Activated T-helper 1 cell treated with anti-CD3 and anti-CD28 coated beads, Interleukin-2, amount 50 U/mL, for 16 hours (primary cell): Measurements from ENCODE around the gene THOC2.
"Not testable (repeated sequence)": the region's sequence is repeated elsewhere in the genome, so short reads cannot be mapped to it uniquely, and the experiment has no call there.

Experiments used
- DNase-seq, 2 donors: peaks; one replicate each; pipeline ENCODE4 v3.0.0-alpha.2; 2020; ENCODE audit warnings: low read depth in 1 of 2, low spot score in 1 of 2

THOC2 gene

DNA sequence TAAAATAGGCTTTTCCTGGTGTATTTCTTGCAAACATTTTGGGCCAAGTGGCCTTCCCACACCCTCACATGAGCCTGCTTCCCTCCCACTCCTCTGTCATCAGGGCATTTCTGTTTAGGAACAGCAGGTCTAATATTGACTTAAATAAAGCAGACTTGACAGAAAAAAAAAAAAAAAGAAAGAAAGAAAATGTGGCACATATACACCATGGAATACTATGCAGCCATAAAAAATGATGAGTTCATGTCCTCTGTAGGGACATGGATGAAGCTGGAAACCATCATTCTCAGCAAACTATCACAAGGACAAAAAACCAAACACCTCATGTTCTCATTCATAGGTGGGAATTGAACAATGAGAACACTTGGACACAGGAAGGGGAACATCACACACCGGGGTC, 2.3 kb upstream of the THOC2 start:
- DNase-seq = not testable (repeated sequence)

GRCh38 chrX:123734079-123734478, 1.2 kb upstream of the THOC2 start:
- not testable (repeated sequence) for DNase-seq

- DNase-seq = peak in 1 of 2 donors; percentile 0
Observed at GRCh38 chrX:123731987-123732669, 724 bp downstream of the THOC2 start.

DNA sequence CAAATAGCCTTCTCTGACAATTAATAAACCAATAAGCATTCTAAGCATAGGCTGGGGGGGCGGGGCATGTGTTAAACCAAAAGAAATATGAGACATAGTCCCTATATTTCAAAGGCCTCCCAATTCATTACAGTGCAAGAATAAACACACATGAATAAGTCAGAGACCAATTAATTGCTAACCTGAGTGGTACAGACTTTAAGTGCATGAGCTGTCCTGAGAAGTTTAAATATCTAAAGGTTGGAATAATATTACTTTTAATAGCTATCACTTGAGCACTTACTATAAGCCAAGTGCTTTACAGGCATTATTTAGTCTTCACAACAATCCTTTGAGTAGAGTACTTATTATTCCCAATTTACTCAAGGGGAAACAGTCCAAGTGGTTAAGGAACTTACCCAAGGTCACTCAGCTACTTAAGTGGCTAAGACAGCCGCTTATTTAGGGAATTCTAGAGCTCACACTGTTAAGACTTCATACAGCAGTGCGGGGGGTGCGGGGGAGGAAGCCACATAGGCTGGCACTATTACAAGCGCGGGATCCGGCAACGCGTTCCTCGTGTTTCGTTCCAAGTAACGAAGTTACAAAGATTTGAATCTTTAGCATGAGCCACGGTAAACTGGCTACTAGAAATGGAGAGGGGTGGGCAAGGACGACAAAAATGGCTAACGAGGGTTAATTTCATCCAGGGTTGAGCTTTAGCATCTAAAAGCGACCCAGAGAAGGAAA, 1.4 kb downstream of the THOC2 start:
- no peak for DNase-seq

DNA sequence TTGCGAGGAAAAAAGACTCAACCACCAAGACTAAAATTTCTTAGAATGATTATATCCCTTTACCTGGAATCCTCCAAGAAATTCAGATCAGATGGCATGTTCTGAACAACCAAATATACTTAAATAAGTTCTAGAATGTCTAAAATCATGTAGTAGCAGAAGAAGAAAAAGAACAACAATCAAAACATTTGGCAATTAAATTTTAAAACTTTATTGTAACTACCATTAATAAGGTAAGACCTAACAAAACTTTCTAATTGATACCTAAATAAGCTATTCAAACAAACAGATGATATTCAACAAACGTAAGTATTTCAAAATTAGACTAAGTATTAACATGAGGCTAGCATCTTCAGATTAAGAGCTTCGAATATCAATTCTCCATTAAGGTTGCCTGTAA, 4.3 kb downstream of the THOC2 start:
- no peak for DNase-seq

- no peak for DNase-seq
Observed at GRCh38 chrX:123728016-123728415, 4.8 kb downstream of the THOC2 start.

DNA sequence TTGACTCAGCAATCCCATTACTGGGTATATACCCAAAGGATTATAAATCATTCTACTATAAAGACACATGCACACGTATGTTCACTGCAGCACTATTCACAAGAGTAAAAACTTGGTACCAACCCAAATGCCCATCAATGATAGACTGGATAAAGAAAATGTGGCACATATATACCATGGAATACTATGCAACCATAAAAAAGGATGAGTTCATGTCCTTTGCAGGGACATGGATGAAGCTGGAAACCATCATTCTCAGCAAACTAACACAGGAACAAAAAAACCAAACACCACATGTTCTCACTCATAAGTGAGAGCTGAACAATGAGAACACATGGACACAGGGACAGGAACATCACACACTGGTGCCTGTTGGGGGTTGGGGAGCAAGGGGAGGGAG, 10.7 kb downstream of the THOC2 start:
- DNase-seq = not testable (repeated sequence)

DNA sequence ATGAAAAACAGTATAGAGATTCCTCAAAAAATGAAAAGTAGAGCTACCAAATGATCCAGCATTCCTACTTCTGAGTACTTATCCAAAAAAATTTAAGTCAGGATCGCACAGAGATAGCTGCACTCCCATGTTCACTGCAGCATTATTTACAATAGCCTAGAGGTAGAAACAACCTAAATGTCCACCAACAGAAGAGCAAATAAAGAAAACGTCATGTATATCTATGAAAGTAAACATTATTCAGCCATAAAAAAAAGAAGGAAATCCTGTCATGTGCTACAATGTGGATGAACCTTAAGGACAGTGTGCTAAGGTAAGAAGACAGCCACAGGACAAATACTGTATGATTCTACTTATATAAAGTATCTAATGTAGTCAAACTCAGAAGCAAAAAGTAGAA, 12.4 kb downstream of the THOC2 start:
- no peak for DNase-seq

GRCh38 chrX:123713841-123714240, 19.0 kb downstream of the THOC2 start:
- no peak for DNase-seq

- DNase-seq = no peak
Observed at GRCh38 chrX:123713434-123713833, 19.4 kb downstream of the THOC2 start.

DNA sequence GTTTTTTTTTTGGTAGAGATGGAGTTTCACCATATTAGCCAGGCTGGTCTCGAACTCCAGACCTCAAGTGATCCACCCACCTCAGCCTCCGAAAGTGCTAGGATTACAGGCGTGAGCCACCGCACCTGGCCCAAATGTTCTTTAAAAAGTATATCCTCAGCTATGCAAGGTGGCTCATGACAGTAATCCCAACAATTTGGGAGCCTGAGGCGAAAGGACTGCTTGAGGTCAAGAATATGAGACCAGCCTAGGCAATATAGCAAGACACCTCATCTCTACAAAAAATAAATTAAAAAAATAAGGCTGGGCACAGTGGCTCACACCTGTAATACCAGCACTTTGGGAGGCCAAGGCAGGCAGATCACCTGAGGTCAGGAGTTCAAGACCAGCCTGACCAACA, 21.7 kb downstream of the THOC2 start:
- not testable (repeated sequence) for DNase-seq

DNA sequence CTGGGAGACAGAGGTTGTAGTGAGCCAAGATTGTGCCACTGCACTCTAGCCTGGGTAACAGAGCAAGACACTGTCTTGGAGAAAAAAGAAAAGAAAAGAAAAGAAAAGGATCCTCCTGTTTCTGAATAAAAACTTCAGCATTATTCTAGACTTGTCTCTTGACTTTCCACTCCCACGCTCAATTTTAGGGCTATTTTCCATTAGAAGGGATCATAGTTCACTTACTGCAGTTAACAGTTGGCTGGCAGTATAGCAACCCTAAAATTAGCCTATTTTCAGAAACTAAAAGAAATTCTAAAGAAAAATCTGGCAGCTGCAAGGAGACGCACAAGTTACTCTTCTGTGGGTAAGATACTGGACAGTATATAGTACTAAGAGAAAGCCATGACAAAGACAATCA, 28.1 kb downstream of the THOC2 start:
- no peak for DNase-seq

GRCh38 chrX:123698979-123699520, 33.8 kb downstream of the THOC2 start:
- no peak for DNase-seq

- DNase-seq = no peak
Observed at GRCh38 chrX:123696334-123696733, 36.5 kb downstream of the THOC2 start.

- DNase-seq = no peak
Observed at GRCh38 chrX:123695242-123695641, 37.6 kb downstream of the THOC2 start.

GRCh38 chrX:123691776-123692175, 41.1 kb downstream of the THOC2 start:
- DNase-seq = no peak

GRCh38 chrX:123688524-123688923, 44.3 kb downstream of the THOC2 start:
- no peak for DNase-seq

- no peak for DNase-seq
Observed at GRCh38 chrX:123685232-123685631, 47.6 kb downstream of the THOC2 start.

- no peak for DNase-seq
Observed at GRCh38 chrX:123682186-123682585, 50.7 kb downstream of the THOC2 start.

- DNase-seq = not testable (repeated sequence)
Observed at GRCh38 chrX:123679733-123680460, 53.0 kb downstream of the THOC2 start.

DNA sequence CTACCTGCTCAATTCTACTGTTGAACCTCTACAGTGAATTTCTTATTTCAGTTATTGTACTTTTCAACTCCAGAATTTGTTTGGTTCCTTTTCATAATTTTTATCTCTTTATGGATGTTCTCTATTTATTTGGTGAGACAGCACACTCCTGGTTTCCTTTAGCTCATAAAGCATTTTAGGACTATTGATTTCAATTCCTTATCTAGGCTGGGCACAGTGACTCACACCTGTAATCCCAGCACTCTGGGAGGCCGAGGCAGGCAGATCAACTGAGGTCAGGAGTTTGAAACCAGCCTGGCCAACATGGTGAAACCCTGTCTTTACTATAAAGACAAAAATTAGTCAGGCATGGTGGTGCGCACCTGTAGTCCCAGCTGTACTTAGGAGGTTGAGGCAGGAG, 57.7 kb downstream of the THOC2 start:
- no peak for DNase-seq

GRCh38 chrX:123673813-123674212, 59.0 kb downstream of the THOC2 start:
- DNase-seq = no peak
